ENCODE data around the gene SDR42E2. TPM values are rescaled to one million over a fixed set of nuclear protein-coding genes. Genes with fewer than 3 reads are reported as not detected.
"Not testable (repeated sequence)": the region's sequence is repeated elsewhere in the genome, so short reads cannot be mapped to it uniquely, and the experiment has no call there.

Gene SDR42E2
- total and polyA plus RNA-seq, 2 of the 8 experiments (the other 6 are each of a cell fraction or from before 2014, with no cell fraction given), result 0.08 TPM; not detected in 1

DNA sequence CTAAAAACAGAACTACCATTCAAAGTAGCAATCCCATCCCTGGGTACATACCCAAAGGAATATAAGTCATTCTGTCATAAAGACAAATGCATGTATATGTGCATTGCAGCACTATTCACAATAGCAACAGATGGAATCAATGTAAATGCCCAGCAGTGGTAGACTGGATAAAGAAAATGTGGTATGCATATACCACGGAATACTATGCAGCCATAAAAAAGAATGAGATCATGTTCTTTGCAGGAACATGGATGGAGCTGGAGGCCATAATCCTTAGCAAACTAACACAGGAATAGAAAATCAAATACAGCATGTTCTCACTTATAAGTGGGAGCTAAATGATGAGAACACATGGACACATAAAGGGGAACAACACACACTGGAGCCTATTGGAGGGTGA, 33.8 kb upstream of the SDR42E2 start:
- POLR2A ChIA-PET (ENCODE audit: partially characterized antibody), result not testable (repeated sequence)

More for the DNA sequence above, 33.8 kb upstream of the SDR42E2 start:
- not testable (repeated sequence) for H3K18ac ChIP-seq (ENCODE audit: extremely low read depth, low read length); H2BK120ac ChIP-seq (replicated peaks; ENCODE audit: low read depth, low read length); H3K14ac ChIP-seq (ENCODE audit: insufficient read length); H3K4me2 ChIP-seq (ENCODE audit: insufficient read depth in 1 of 2, low read depth in 2 of 2, low read length in 2 of 2); H2AK5ac ChIP-seq (ENCODE audit: low read depth, low read length); DNase-seq (ENCODE audit: low read depth in 1 of 2, low spot score in 2 of 2); H3K56ac ChIP-seq (replicated peaks; ENCODE audit: insufficient read length, low read depth, low read length); H2BK15ac ChIP-seq (ENCODE audit: low read length); H2AFZ ChIP-seq (ENCODE audit: low read length); H3K79me1 ChIP-seq (ENCODE audit: low read depth, low read length); H3K79me2 ChIP-seq (ENCODE audit: control insufficient read depth in 1 of 2, insufficient read depth in 2 of 2, low read length in 2 of 2); H3K9ac ChIP-seq (replicated peaks in 1 of 4; ENCODE audit: extremely low read depth in 1 of 4, low read depth in 3 of 4, low read length in 3 of 4); H3K27ac ChIP-seq (ENCODE audit: low read depth, low read length); FAIRE-seq; H3K4me3 ChIP-seq (ENCODE audit: extremely low read depth in 1 of 4, insufficient read depth in 2 of 4, low read depth in 3 of 4, low read length in 4 of 4); H3K23me2 ChIP-seq (ENCODE audit: low read depth, low read length); H4K5ac ChIP-seq (ENCODE audit: insufficient read length, low read depth, low read length); H3K27me3 ChIP-seq (replicated peaks in 1 of 4; ENCODE audit: control insufficient read depth in 3 of 4, extremely low read depth in 1 of 4, insufficient read depth in 3 of 4, low read length in 3 of 4); H3K4me1 ChIP-seq (replicated peaks in 1 of 4; ENCODE audit: control insufficient read depth in 3 of 4, insufficient read depth in 4 of 4, low read length in 3 of 4); H2BK12ac ChIP-seq (ENCODE audit: low read depth, low read length); H3K36me3 ChIP-seq (ENCODE audit: control insufficient read depth in 2 of 4, insufficient read depth in 4 of 4, low read length in 3 of 4); H3K9me3 ChIP-seq (ENCODE audit: insufficient read depth in 2 of 2, low read depth in 1 of 2, low read length in 1 of 2); H2BK20ac ChIP-seq (ENCODE audit: low read length); H3K4ac ChIP-seq (replicated peaks; ENCODE audit: insufficient read length, low read depth, low read length); H4K20me1 ChIP-seq (replicated peaks in 1 of 2; ENCODE audit: control insufficient read depth in 1 of 2, insufficient read depth in 2 of 2, low read length in 2 of 2); H2BK5ac ChIP-seq (ENCODE audit: low read depth, low read length); H4K91ac ChIP-seq (replicated peaks; ENCODE audit: insufficient read length, low read length); H4K8ac ChIP-seq (ENCODE audit: extremely low read depth, insufficient read depth, low read length); H3K23ac ChIP-seq (ENCODE audit: insufficient read length)
- CTCF ChIA-PET (ENCODE audit: partially characterized antibody), result interaction anchor here (0.6 to 5.8 kb wide), 3 partner anchors 13 to 51 kb away, joined by 3 to 60 read pairs (median 3); no protein-coding TSS in a partner anchor
- 100% methylated on average over 1 of the region's 1 CpG; no CpG with 5 or more reads in 1 of the 2 experiments for WGBS, 2 experiments (ENCODE audit: extremely low coverage in 1 of 2, insufficient coverage in 1 of 2, insufficient read length in 1 of 2, insufficient replicate concordance in 2 of 2, low coverage in 1 of 2, low lambda C conversion rate in 2 of 2, missing lambda C conversion rate in 1 of 2)
